T-helper 2 cell (primary cell): ENCODE measurements around the gene SLC2A8.

Experiments
- DNase-seq, 5 experiments: peaks; one replicate each; pipeline versions ENCODE4 v3.0.0 to v3.0.0-alpha.2; 2012 to 2022

SLC2A8 gene

DNA sequence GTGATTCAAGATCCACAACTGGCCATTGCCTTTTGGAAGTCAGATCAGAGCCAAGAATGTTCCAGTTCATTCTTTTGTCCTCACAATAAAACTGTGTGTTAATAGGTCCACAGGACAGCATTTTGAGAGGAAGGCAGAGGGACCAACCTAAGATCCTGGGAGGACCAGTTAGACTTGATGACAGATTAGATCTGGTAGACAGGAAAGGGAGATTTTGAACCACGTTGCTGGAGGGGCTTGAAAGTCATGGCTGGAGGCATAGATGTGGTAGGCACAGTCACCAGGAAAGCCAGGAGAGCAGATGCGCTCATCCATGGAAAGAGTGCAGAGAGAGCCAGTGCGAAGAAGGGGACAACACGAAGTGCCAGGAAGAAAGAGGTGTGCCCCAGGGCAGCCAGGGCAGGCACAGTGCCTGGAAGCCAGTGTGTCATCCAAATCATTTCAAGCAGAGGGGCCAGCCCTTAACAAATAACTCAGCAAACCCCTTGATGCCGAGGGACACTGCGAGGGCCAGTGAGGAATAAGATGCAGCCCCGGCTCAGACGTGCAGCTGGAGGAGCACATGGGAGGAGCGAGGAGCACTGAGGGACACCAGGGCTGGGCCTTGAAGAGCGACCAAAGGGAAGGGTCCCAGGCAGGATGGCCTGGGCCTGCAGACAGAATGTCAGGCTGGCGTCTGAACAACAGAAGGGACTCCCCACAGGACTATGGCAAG is 12.8 kb upstream of the SLC2A8 start:
- DNase-seq, result no peak

DNA sequence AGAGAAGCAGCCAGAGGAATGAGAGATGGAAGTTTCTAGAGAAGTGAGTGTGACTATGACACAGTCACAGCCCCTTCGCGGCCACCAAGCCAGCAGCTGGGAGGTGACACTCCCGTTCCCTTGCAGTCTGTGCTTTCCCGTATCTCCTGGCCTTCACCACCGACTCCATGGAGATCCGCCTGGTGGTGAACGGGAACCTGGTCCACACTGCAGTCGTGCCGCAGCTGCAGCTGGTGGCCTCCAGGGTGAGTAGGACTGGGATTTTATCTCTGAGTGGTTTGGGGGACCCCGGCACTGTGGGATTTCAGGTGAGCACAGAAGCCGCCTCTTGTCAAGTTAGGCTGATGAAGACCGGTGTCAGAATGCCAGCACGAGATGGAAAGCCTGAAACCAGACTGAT is 12.1 kb upstream of the SLC2A8 start:
- no peak for DNase-seq

DNA sequence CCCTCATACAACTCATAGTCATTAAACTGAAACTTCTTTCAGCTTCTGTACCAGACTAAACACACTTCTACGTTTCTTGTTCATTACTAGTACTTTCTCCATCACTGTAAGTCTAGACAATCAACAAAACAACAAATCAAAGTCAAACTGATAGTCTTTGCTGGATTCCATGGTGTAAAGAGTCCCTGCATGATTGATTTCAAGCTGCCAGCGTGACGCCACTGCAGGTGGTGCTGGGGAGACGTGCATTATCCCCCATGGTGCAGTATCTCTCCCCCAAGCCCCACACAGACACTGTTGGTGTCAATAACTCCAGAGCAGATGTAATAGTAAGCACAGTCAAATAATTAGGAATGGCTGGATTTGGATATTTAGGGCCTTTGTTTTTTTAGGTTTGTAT is 10.7 kb upstream of the SLC2A8 start:
- no peak for DNase-seq

- DNase-seq, result no peak
These were observed 10.0 kb upstream of the SLC2A8 start for GRCh38 chr9:127386981-127387380.

- DNase-seq, result peak; percentile 63 to 94 (median 82)
These were observed 8.7 kb upstream of the SLC2A8 start for GRCh38 chr9:127388037-127388855.

DNA sequence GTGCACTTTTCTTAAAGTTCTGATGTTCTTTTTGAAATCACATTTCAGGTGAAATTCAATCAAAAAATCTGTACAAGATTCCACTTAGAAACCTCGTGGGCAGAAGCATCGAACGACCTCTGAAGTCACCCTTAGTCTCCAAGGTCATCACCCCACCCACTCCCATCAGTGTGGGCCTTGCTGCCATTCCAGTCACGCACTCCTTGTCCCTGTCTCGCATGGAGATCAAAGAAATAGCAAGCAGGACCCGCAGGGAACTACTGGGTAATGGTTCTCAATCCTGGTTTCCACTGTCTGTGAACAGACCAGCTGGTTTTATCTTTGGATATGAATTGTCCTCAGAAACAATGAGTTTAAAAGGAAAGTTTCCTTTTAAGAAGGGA is 8.1 kb upstream of the SLC2A8 start:
- DNase-seq, result no peak

DNA sequence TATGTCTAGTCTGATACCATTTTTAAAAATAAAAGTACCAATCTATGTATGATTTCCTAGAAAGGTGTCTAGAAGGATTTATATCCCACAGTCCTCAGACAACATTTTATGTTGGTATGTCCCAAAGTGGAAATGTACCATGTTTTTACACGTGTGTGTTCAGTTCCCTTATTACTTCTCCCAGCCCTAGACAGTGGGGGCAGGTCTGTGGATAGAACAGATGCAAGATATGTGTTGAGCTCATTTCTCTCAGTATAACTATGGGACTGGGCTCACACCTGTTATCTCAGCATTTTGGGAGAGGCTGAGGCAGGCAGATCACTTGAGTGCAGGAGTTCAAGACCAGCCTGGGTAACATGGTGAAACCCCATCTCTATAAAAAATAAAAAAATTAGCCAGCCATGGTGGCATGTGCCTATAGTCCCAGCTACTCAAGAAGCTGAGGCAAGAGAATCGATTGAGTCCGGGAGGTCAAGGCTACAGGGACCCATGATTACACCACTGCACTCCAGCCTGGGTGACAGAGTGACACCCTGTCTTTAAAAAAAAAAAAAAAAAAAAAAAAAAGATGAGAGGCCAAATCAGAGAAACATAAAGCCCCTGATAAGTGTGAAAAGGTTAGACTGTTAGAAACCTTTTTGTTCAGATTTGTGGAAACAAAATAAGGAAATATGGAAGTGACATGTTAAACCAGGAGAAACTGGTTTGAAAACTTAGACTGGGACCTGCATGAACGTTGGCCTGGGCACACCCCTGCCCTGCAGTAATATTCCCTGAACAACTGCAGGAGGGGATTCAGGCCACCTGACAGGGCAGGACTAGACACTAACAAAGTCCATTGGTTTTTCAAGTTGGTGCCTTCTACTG is 7.4 kb upstream of the SLC2A8 start:
- no peak for DNase-seq

GRCh38 chr9:127390248-127390545 is 6.8 kb upstream of the SLC2A8 start:
- peak in 1 of 5 experiments; percentile 55 for DNase-seq

GRCh38 chr9:127390563-127390962 is 6.4 kb upstream of the SLC2A8 start:
- DNase-seq, result peak in 1 of 5 experiments; percentile 23

DNA sequence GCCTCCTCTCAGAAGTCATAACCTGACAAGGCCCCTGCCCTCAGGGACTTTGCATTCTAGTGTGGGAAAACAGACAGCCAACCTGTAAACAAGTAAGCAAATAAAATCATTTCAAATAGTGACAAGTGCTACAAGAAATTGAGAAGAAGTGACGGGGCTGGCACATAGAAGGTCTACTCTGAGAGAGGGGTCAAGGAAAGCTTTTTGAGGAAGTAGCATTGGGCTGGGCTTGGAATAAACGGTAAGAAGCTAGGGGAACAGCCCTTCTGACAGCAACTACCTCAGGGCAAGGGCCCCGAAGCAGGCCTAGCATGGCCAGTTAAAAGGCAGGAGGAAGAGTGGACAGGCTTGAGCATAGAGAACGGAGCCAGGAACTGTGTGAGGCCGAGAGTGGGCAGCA is 4.8 kb upstream of the SLC2A8 start:
- no peak for DNase-seq

- no peak for DNase-seq
These were observed 4.0 kb upstream of the SLC2A8 start for GRCh38 chr9:127392976-127393375.

GRCh38 chr9:127393645-127394044 is 3.3 kb upstream of the SLC2A8 start:
- no peak for DNase-seq

- no peak for DNase-seq
These were observed 1.3 kb upstream of the SLC2A8 start for GRCh38 chr9:127395497-127396252.

- DNase-seq, result no peak
These were observed 639 bp upstream of the SLC2A8 start for GRCh38 chr9:127396253-127396807.

DNA sequence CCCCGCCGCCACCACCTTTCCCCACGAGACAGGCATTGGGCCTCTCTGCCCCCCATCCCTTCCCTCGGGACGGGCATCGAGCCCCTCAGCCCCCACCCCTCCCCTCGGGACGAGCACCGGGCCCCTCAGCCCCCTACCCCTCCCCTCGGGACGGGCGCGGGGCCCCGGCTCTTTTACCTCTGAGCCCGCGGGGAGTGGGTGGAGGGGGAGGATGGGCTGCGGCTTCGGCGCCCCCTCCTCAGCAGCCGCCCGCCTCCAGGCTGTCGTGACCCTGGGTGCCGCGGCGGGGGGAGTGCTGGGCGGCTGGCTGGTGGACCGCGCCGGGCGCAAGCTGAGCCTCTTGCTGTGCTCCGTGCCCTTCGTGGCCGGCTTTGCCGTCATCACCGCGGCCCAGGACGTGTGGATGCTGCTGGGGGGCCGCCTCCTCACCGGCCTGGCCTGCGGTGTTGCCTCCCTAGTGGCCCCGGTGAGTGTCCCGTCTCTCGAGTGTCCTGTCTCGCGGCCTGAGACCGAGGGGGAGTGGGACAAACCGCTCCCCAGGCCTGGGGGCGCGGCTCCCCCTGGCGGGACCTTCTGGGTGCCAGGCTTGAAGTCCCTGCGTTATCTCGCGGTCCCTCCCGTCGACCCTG is 791 bp downstream of the SLC2A8 start:
- peak in 2 of 5 experiments; percentile 19 to 42 for DNase-seq

DNA sequence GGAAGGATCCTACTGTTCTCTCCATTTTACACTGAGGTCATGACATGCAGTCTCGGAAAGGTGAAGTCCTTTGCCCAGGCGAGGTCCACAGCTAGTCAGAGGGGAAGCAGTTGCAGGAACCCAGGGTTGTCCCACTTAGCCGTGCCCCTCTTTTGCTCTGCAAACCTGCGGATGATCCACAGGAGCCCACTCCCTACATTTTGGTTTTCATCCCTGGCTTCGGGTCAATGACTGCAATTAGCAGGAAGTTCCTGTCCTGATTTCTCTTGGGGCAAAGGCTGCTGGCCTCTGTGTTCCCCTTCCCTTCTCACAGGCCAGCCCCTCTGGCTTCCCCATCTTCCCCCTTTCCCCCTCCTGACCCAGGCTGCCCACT is 1.3 kb downstream of the SLC2A8 start:
- no peak for DNase-seq

- DNase-seq, result no peak
These were observed 1.9 kb downstream of the SLC2A8 start for GRCh38 chr9:127398715-127399400.

GRCh38 chr9:127399736-127400269 is 2.8 kb downstream of the SLC2A8 start:
- no peak for DNase-seq

GRCh38 chr9:127402401-127403090 is 5.6 kb downstream of the SLC2A8 start:
- DNase-seq, result no peak

DNA sequence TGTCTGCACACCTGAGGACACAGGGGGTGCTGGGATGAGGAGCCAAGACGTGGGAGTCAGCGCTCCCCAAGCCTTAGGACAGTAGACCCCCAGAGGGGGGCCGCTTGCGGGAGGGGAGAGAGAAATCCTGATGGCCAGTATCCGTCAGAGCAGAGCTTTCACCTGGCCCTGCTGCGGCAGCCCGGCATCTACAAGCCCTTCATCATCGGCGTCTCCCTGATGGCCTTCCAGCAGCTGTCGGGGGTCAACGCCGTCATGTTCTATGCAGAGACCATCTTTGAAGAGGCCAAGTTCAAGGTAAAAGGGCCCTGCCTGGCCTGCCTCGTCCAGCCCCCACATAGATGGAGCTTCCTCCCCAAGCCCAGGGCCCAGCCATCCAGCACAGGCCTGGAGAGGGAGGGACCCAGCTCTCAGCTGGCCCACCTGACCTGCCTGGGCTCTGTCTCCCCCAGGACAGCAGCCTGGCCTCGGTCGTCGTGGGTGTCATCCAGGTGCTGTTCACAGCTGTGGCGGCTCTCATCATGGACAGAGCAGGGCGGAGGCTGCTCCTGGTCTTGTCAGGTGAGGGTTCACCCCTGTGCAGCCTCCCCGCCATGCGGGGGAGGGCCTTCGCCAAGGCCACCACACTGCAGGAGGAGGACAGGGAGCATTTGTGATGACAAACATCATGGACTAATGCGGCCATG is 6.7 kb downstream of the SLC2A8 start:
- DNase-seq, result no peak
